Ureter (tissue), 1 donor: Measurements from ENCODE around the gene ST3GAL3. TPM values are rescaled to one million over a fixed set of nuclear protein-coding genes. Genes with fewer than 3 reads are reported as not detected.
A peak's percentile ranks its signal among the peaks of the same experiment; 100 is the strongest.

ENCODE experiments used
- DNase-seq: peaks from one replicate; pipeline ENCODE4 v3.0.0-alpha.2; 2020; ENCODE audit warnings: low spot score
- total RNA-seq: library from RNA; stranded (reverse); gene quantifications from one replicate; pipeline ENCODE4 v1.2.4, GENCODE V29; 2023
- donor health status: DM: yes; HTN: yes; CAD: no.

ST3GAL3 gene
- total RNA-seq, 1 donor from 2014 or later, result 39.5 TPM

GRCh38 chr1:43877101-43877500 is 169.8 kb downstream of the ST3GAL3 start:
- DNase-seq, result no peak

GRCh38 chr1:43878440-43878839 is 171.1 kb downstream of the ST3GAL3 start:
- no peak for DNase-seq

GRCh38 chr1:43878854-43879253 is 171.5 kb downstream of the ST3GAL3 start:
- DNase-seq, result no peak

GRCh38 chr1:43879414-43879813 is 172.1 kb downstream of the ST3GAL3 start:
- DNase-seq, result no peak

- no peak for DNase-seq
Observed at GRCh38 chr1:43879996-43880395, 172.7 kb downstream of the ST3GAL3 start.

- DNase-seq, result no peak
Observed at GRCh38 chr1:43880604-43881003, 173.3 kb downstream of the ST3GAL3 start.

GRCh38 chr1:43881415-43881814 is 174.1 kb downstream of the ST3GAL3 start:
- DNase-seq, result no peak

- no peak for DNase-seq
Observed at GRCh38 chr1:43882763-43883162, 175.4 kb downstream of the ST3GAL3 start.

- DNase-seq, result no peak
Observed at GRCh38 chr1:43883321-43883720, 176.0 kb downstream of the ST3GAL3 start.

GRCh38 chr1:43885279-43885801 is 178.0 kb downstream of the ST3GAL3 start:
- DNase-seq, result peak; percentile 76

GRCh38 chr1:43887748-43888147 is 180.4 kb downstream of the ST3GAL3 start:
- no peak for DNase-seq

GRCh38 chr1:43890815-43891214 is 183.5 kb downstream of the ST3GAL3 start:
- DNase-seq, result no peak

GRCh38 chr1:43893006-43893405 is 185.7 kb downstream of the ST3GAL3 start:
- no peak for DNase-seq

GRCh38 chr1:43898981-43899380 is 191.6 kb downstream of the ST3GAL3 start:
- DNase-seq, result no peak

GRCh38 chr1:43900386-43900785 is 193.1 kb downstream of the ST3GAL3 start:
- no peak for DNase-seq

GRCh38 chr1:43901196-43901961 is 194.0 kb downstream of the ST3GAL3 start:
- no peak for DNase-seq

GRCh38 chr1:43902058-43902831 is 194.9 kb downstream of the ST3GAL3 start:
- DNase-seq, result no peak

GRCh38 chr1:43904660-43905551 is 197.6 kb downstream of the ST3GAL3 start:
- no peak for DNase-seq

- no peak for DNase-seq
Observed at GRCh38 chr1:43908226-43908625, 200.9 kb downstream of the ST3GAL3 start.

GRCh38 chr1:43908858-43909257 is 201.5 kb downstream of the ST3GAL3 start:
- DNase-seq, result no peak

- no peak for DNase-seq
Observed at GRCh38 chr1:43910343-43910742, 203.0 kb downstream of the ST3GAL3 start.

- no peak for DNase-seq
Observed at GRCh38 chr1:43912607-43913006, 205.3 kb downstream of the ST3GAL3 start.
